K562 (cell line): ENCODE results near the gene LBHD2. TPM values are rescaled to one million over a fixed set of nuclear protein-coding genes. Genes with fewer than 3 reads are reported as not detected.

Experiments
- BCOR ChIP-seq: fragments of 450-650 bp; IDR thresholded peaks from 2 replicates; pipeline ENCODE4 v1.6.1; 2016
- CHCHD3 ChIP-seq: fragments of 250-450 bp; sonication (Bioruptor Pico); IDR thresholded peaks from 2 replicates; pipeline ENCODE4 v2.1.2; 2022; ENCODE audit warnings: mild to moderate bottlenecking
- COPS2 ChIP-seq: fragments of 450-650 bp; conservative IDR thresholded peaks from 2 replicates; pipeline ENCODE4 v1.6.1; 2016; ENCODE audit warnings: mild to moderate bottlenecking, moderate library complexity
- DACH1 ChIP-seq: fragments of 450-650 bp; IDR thresholded peaks from 2 replicates; pipeline ENCODE4 v1.6.1; 2018; ENCODE audit not compliant: partially characterized antibody
- DMBX1 ChIP-seq: fragments of 250-450 bp; sonication (Bioruptor Pico); IDR thresholded peaks from 2 replicates; pipeline ENCODE4 v1.8.0; 2022; ENCODE audit warnings: inconsistent platforms, mild to moderate bottlenecking, moderate library complexity, borderline replicate concordance
- FOXA1 ChIP-seq: fragments of 450-650 bp; IDR thresholded peaks from 2 replicates; pipeline ENCODE4 v1.6.1; 2016; ENCODE audit warnings: mild to moderate bottlenecking, borderline replicate concordance
- KDM1A ChIP-seq, 2 experiments: fragments of 450-650 bp; IDR thresholded peaks; 2 replicates each; pipeline ENCODE4 v1.6.1; 2016; ENCODE audit warnings: mild to moderate bottlenecking in 2 of 2
- KHSRP ChIP-seq: fragments of 450-650 bp; IDR thresholded peaks from 2 replicates; pipeline ENCODE4 v1.6.1; 2017
- MEIS2 ChIP-seq: fragments of 450-650 bp; IDR thresholded peaks from 2 replicates; pipeline ENCODE4 v1.6.1; 2014; ENCODE audit warnings: mild to moderate bottlenecking; ENCODE audit not compliant: partially characterized antibody
- PRMT5 ChIP-seq: sonication (generic); formaldehyde crosslinking; IDR thresholded peaks from 2 replicates; pipeline ENCODE4 v1.5.0; 2020; ENCODE audit warnings: missing genetic modification reagents
- RBBP5 ChIP-seq: fragments of 200-600 bp; sonication (generic); IDR thresholded peaks from 2 replicates; pipeline ENCODE4 v1.6.1; 2012; ENCODE audit warnings: borderline replicate concordance, mild to moderate bottlenecking, low read length, control low read depth, inconsistent platforms; ENCODE audit not compliant: insufficient read depth, poor library complexity, severe bottlenecking
- SETDB1 ChIP-seq: IDR thresholded peaks from one replicate; pipeline ENCODE4 v1.6.1; 2012; ENCODE audit warnings: low read length, control low read depth, inconsistent platforms
- SMC3 ChIP-seq: conservative IDR thresholded peaks from 2 replicates; pipeline ENCODE4 v1.6.1; 2011; ENCODE audit warnings: low read depth, low read length, improper control_type of control experiment; ENCODE audit not compliant: insufficient read depth
- SPI1 ChIP-seq: IDR thresholded peaks from 2 replicates; pipeline ENCODE4 v1.6.1; 2011; ENCODE audit warnings: low read depth, low read length, control low read depth, borderline replicate concordance
- TAF7 ChIP-seq: fragments of 450-650 bp; IDR thresholded peaks from 2 replicates; pipeline ENCODE4 v1.6.1; 2016; ENCODE audit warnings: missing genetic modification characterization, missing compliant biosample characterization
- ZNF57 ChIP-seq: fragments of 450-650 bp; formaldehyde crosslinking; IDR thresholded peaks from 2 replicates; pipeline ENCODE4 v1.4.0; 2020; ENCODE audit warnings: mild to moderate bottlenecking, moderate library complexity
- ZNF79 ChIP-seq: fragments of 250-450 bp; sonication (Bioruptor Pico); IDR thresholded peaks from 2 replicates; pipeline ENCODE4 v1.4.0; 2020; ENCODE audit warnings: low read depth, mild to moderate bottlenecking, moderate library complexity
- polyA plus RNA-seq, 8 experiments: library from polyadenylated mRNA; depleted of rRNA in 4 of 8; stranded (reverse) in 5 of 8; unstranded in 3 of 8; fragments of >200 nt; fragmentation: Nextera tagmentation in 2 of 8; fragmentation: Illumina TruSeq in 1 of 8; extraction: Ambion mirVana in 2 of 8; extraction: Trizol in 1 of 8; gene quantifications; 2 replicates each; pipeline versions ENCODE4 v1.2.1 to v1.2.3, GENCODE V29; 2011 to 2014; ENCODE audit warnings: inconsistent platforms in 1 of 8, missing spikeins in 1 of 8
- total RNA-seq, 7 experiments: library from RNA; depleted of rRNA in 6 of 7; stranded (reverse); fragments of >200 nt in 6 of 7; fragmentation: Illumina TruSeq in 2 of 7; extraction: Trizol in 2 of 7; gene quantifications; 2 replicates each; pipeline versions ENCODE4 v1.2.1 to v1.2.3, GENCODE V29; 2011 to 2021; ENCODE audit warnings: low replicate concordance in 1 of 7
- TF ChIP-seq, protein P1 (sequence below), 2 experiments: fragments of 450-650 bp; IDR thresholded peaks; 2 replicates each; pipeline ENCODE4 v1.6.1; 2016
- TF ChIP-seq, protein P2 (sequence below), 2 experiments: fragments of 450-650 bp in 1 of 2; sonication (generic) in 1 of 2; formaldehyde crosslinking in 1 of 2; IDR thresholded peaks; 2 replicates each; pipeline versions ENCODE4 v1.7.1 to v1.9.0; 2016 to 2022; ENCODE audit warnings: inconsistent platforms in 1 of 2, mild to moderate bottlenecking in 1 of 2, missing genetic modification reagents in 1 of 2

Gene LBHD2
- total and polyA plus RNA-seq, 9 of the 15 experiments (the other 6 are each of a cell fraction or from before 2014, with no cell fraction given), result not detected

DNA sequence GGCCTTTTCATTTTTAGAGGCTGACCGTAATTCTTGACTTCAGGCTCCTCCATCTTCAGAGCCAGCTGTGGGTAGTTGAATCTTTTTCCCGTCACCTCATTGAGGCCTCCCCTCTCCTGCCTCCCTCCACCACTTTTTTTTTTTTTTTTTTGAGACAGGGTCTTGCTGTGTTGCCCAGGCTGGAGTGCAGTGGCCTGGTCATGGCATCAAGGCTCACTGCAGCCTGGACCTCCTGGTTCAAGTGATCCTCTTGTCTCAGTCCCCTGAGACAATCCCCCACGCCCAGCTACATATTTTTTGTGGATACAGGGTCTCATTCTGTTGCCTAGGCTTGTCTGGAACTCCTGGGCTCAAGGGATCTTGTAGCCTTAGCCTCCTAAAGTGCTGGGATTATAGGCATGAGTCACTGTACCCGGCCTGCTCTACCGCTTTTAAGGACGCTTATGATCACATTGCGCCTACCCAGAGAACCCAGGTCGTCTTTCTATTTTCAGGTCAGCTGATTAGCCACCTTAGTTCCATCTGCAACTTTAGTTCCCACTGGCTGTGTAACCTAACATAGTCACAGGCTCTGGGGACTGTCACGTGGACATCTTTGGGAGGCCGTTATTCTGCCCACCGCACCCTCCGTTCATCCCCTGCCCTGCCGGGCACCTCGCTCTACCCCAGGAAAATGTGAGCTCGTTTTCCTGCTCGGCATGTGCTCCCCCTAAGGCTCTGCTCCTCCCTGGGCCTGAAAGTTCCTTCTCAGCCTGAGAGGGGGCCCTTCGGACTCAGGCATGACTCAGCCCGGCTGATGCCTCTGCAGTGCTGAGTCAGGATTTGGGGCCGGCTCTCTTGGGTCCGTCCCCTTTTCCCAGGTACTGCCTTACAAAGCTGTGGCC is 52.6 kb downstream of the LBHD2 start (continued):
- TF ChIP-seq, protein P1, sequence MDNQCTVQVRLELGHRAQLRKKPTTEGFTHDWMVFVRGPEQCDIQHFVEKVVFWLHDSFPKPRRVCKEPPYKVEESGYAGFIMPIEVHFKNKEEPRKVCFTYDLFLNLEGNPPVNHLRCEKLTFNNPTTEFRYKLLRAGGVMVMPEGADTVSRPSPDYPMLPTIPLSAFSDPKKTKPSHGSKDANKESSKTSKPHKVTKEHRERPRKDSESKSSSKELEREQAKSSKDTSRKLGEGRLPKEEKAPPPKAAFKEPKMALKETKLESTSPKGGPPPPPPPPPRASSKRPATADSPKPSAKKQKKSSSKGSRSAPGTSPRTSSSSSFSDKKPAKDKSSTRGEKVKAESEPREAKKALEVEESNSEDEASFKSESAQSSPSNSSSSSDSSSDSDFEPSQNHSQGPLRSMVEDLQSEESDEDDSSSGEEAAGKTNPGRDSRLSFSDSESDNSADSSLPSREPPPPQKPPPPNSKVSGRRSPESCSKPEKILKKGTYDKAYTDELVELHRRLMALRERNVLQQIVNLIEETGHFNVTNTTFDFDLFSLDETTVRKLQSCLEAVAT (IDR thresholded peaks at IDR 0.05), result 0 out of 4 replicates have a peak, but pooled peaks of 1 of the 2 experiments have one; percentile 19
- TF ChIP-seq RBBP5, result peak; percentile 34
- TF ChIP-seq, protein P2, sequence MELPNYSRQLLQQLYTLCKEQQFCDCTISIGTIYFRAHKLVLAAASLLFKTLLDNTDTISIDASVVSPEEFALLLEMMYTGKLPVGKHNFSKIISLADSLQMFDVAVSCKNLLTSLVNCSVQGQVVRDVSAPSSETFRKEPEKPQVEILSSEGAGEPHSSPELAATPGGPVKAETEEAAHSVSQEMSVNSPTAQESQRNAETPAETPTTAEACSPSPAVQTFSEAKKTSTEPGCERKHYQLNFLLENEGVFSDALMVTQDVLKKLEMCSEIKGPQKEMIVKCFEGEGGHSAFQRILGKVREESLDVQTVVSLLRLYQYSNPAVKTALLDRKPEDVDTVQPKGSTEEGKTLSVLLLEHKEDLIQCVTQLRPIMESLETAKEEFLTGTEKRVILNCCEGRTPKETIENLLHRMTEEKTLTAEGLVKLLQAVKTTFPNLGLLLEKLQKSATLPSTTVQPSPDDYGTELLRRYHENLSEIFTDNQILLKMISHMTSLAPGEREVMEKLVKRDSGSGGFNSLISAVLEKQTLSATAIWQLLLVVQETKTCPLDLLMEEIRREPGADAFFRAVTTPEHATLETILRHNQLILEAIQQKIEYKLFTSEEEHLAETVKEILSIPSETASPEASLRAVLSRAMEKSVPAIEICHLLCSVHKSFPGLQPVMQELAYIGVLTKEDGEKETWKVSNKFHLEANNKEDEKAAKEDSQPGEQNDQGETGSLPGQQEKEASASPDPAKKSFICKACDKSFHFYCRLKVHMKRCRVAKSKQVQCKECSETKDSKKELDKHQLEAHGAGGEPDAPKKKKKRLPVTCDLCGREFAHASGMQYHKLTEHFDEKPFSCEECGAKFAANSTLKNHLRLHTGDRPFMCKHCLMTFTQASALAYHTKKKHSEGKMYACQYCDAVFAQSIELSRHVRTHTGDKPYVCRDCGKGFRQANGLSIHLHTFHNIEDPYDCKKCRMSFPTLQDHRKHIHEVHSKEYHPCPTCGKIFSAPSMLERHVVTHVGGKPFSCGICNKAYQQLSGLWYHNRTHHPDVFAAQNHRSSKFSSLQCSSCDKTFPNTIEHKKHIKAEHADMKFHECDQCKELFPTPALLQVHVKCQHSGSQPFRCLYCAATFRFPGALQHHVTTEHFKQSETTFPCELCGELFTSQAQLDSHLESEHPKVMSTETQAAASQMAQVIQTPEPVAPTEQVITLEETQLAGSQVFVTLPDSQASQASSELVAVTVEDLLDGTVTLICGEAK (IDR thresholded peaks at IDR 0.05), result no peak
- TF ChIP-seq, protein P2 (CRISPR knock-in tag; IDR thresholded peaks at IDR 0.05), result no peak
- TF ChIP-seq SMC3, result no peak
- peak; percentile 0 for TF ChIP-seq DACH1
- no peak for TF ChIP-seq CHCHD3 (CRISPR knock-in tag)
- TF ChIP-seq ZNF79 (CRISPR knock-in tag), result no peak
- TF ChIP-seq COPS2, result no peak
- TF ChIP-seq KDM1A (IDR thresholded peaks at IDR 0.05), result no peak
- no peak for TF ChIP-seq FOXA1
- TF ChIP-seq KHSRP, result no peak
- no peak for TF ChIP-seq SETDB1
- TF ChIP-seq DMBX1 (CRISPR knock-in tag), result 0 out of 2 replicates have a peak, but pooled peaks have one; percentile 53
- no peak for TF ChIP-seq SPI1
- TF ChIP-seq ZNF57 (CRISPR knock-in tag), result no peak
- TF ChIP-seq MEIS2, result no peak
- TF ChIP-seq BCOR, result peak; percentile 47; the same call in 1 of the 2 replicates
- no peak for TF ChIP-seq TAF7
- TF ChIP-seq PRMT5 (CRISPR knock-in tag), result no peak
